NCI-H82 (cell line): ENCODE results near the gene CANT1.
"Not testable (repeated sequence)": the region's sequence is repeated elsewhere in the genome, so short reads cannot be mapped to it uniquely, and the experiment has no call there.

ENCODE experiments used
- DNase-seq: peaks from one replicate; lab custom pipeline; 2025; lab: John Stamatoyannopoulos, UW

CANT1 gene

DNA sequence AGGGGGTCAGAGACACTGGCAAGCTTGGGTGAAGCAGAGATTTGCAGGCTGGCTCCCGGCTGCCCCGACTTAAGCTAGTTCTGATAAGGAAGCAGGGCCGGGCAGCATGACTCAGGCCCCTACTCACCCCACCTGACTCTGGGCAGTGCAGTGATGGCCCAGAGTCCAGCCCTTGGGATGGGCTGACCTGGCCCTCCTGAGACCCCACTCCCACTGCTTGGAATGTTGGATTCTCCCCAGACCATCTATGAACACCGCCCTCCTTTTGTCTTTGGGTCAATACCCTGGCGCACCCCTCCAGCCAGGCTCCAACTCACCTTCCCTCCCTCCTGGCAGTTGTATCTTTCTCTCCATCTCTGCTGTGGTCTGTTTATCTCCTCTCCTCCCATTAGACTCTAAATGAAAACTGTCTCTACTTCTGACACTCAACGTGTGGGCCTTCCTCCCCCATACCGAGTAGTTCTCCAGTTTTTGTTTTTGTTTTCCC is 50.9 kb downstream of the CANT1 start:
- DNase-seq, result no peak

GRCh38 chr17:78957128-78957527 is 52.4 kb downstream of the CANT1 start:
- DNase-seq, result no peak

DNA sequence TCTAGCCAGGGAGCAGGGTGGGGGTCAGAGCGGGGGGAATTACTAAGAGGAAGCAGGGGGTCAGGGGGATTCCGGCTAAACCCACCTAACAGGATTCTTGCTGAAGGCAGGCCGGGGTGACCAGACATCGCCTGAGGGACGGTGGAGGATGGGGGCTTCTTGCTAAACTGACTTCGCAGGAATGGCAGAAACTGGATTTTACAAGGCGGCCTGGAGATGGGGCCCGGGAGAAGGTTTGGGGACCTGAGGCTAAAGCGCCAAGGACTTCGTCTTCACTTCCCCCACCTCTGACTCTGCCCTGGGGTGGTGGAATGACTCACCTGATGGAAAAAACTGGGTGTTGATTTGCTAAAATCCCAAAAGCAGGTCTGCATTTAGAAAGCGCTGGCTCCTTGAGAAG is 53.3 kb downstream of the CANT1 start:
- no peak for DNase-seq

- DNase-seq, result no peak
Observed at GRCh38 chr17:78954684-78955083, 54.9 kb downstream of the CANT1 start.

DNA sequence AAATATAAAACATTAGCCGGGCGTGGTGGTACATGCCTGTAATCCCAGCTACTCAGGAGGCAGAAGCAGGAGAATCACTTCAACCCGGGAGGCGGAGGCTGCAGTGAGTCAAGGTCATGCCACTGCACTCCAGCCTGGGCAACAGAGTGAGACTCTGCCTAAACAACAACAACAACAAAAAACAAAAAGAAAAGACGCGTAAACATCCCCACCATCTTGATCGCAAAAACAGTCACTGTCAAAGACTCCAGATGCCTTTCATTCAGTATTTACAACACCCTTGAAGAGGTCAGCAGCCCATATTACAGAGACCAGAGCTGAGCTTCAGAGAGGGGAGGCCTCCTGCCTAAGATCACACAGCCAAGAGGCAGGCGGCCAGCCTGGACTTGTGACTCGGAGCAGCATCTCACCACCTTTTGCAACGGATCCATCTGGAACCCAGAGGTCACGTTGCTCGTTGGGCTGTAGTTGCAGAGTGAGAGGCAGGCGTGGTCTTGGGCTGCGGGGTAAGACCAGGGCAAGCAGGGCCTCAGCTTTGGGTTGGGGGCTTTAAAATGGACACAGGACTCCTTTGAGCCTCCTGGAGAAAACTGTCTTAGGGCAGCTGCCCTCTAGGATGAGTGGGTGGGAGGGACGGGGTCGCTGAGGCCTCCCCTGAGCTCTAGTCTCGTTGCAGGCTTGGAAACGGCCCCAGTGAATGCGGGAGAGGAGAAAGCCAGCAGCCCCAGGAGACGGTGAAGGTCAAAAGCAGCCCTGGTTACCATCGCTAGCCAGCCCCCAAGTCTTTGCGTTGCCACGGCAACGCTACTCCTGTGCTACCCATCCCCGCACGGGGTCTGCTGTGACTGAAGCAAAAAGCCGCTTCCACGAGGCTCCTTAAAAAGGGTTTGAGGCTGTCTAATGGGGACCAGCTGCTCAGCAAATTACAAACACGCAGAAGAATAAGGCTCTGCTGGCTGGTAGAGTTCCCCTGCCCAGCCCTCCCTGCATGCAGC is 55.9 kb downstream of the CANT1 start:
- DNase-seq, result peak; percentile 22

GRCh38 chr17:78952706-78953105 is 56.9 kb downstream of the CANT1 start:
- no peak for DNase-seq

DNA sequence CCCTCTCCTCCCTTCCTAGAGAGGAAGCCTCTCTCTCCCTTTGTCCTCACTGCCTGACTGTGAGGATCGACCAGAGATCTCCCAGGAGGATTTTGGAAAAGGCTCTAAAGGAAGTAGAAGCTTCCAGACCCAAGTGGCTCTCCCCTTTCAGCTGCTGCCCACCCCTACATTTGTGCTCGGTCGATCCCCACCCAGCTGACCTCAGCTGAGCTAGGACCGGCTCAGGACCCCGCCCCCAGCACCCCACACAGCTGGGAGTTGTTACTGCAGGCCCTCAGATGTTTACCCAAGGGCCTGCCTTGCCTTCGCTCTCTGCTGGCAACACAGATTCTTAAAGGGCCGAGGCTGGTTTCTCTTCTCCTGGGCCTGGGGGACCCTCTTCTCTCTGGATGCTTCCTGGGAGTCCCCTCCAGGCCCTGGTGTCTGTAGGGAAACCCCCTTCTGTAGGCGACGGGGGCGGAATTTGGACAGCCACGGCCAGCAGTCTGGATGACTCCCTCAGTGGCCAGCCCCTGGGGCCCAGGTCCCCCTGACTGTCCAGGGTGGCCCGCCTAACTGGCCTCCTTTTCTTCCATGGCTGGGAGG is 57.5 kb downstream of the CANT1 start:
- no peak for DNase-seq

DNA sequence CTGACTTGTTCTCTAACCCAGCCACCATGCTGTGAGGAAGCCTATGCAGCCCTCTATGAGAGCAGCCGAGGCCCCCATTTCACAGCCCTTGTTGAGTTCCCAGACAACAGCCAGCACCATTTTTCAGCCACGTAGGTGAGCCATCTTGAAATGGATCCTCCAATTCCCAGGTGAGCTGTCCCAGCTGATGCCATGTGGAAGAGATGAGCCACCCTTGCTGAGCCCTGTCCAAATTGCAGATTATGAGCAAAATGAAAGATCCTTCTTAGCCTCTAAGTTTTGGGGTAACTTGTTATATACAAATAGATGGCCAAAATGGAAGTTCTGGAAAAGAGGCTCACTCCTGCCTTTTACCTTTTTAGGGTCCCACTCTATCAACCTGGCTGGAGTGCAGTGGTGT is 58.7 kb downstream of the CANT1 start:
- DNase-seq, result no peak

GRCh38 chr17:78947235-78948149 is 62.1 kb downstream of the CANT1 start:
- no peak for DNase-seq

- DNase-seq, result no peak
Observed at GRCh38 chr17:78946631-78947030, 62.9 kb downstream of the CANT1 start.

DNA sequence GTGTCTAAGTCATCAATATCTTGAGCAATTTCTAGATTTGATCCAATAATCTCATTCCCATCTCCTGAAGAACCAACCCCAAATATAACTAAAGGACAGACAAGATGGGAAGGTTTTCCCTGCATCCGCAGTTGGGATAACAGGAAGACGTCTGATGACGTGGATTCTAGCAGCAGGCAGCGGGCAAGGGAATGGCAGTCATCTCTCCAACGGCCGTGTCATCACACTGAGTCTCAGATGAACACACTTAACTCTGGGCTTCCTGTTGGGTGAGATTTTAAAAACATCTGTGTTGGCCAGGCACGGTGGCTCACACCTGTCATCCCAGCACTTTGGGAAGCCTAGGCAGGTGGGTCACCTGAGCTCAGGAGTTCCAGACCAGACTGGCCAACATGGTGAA is 63.4 kb downstream of the CANT1 start:
- no peak for DNase-seq

GRCh38 chr17:78945455-78945854 is 64.1 kb downstream of the CANT1 start:
- DNase-seq, result not testable (repeated sequence)

- DNase-seq, result no peak
Observed at GRCh38 chr17:78944956-78945355, 64.6 kb downstream of the CANT1 start.

GRCh38 chr17:78944026-78944425 is 65.5 kb downstream of the CANT1 start:
- no peak for DNase-seq
